NCI-H187 treated with DMSO at 0.1 percent for 48 hours (cell line): ENCODE data around the gene TLR7.

ENCODE experiments used
- DNase-seq: peaks from one replicate; lab custom pipeline; 2025; lab: John Stamatoyannopoulos, UW

Gene TLR7

DNA sequence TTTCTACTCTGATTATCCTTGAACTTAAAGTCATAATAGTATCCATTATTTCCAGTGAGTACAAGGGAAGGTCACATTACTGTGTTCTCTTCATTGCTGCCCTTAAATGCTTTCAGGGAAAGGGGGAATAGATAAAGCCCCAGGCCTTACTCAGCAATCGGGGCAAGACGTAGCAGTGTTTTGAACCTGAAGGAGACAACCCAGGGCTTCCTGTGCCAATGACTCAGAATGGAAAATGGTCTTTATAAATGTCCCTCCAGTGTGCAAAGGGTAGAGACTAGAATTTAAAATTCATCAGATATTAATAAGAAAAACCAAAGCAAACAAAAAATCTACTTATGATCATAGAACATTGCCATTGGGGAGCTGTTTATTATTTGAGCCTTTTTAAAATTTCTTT, 63.3 kb downstream of the TLR7 start:
- no peak for DNase-seq

DNA sequence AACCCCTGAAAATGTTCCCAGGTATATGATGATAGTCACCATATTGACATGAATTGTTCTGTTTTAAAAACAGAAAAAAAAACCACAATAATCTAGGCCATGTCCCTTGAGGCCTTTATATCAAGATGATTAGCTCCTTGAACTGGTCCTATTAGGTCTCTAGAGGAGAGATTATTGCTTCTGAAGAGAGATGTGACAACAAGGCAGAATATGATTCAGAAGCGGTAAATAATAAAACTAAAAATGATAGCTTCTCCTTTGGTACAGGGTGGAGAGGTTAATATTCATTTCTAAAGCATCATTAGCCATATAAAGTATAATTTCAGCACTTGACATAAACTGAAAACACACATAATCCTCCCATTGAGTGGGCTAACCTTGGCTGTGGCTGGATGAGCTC, 65.4 kb downstream of the TLR7 start:
- DNase-seq: no peak

DNA sequence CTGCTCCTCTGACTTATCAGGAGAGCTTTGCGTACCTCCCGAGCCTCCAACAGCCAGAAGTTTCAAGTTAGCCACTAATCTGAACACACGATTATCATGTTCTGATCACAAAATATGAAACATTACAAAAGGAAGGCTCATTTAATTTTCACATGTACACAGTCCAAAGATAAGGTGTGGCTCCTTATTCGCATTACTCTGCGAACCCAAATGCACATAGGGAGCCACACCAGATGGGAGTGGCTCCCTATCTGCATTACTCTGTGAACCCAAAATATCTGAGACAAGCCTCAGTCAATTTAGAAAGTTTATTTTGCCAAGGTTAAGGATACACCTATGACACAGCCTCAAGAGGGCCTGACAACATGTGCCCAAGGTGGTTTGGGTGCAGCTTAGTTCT, 68.0 kb downstream of the TLR7 start:
- no peak for DNase-seq

DNA sequence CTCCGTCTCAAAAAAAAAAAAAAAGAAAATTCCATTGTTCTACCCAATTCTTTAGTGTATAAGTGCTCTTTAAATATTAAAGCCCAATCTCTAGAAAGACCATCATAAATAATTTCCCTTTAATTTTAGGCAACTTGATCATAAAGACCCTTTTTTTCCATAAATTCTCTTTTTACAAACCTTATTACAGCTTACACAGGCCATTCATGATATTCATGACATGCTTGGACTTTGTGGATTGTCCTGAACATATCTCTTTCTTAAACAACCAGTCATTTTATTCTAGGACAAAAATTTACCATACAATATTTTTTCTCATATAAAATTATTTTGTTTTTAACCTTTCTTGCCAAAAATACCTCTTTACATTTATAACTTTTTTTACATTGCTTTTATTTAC, 70.1 kb downstream of the TLR7 start:
- DNase-seq: no peak
